Tongue (tissue), 2 donors: ENCODE measurements around the gene GRIN2A. TPM values are rescaled to one million over a fixed set of nuclear protein-coding genes. Genes with fewer than 3 reads are reported as not detected.
"Not testable (repeated sequence)": the region's sequence is repeated elsewhere in the genome, so short reads cannot be mapped to it uniquely, and the experiment has no call there.

Source experiments
- DNase-seq: peaks from one replicate; pipeline ENCODE4 v3.0.0-alpha.2; 2015
- total RNA-seq: library from RNA; depleted of rRNA; stranded (reverse); fragments of >200 nt; gene quantifications from one replicate; pipeline ENCODE4 v1.2.3, GENCODE V29; 2014

Gene GRIN2A
- total RNA-seq, 1 donor from 2014 or later, result 0.82 TPM

DNA sequence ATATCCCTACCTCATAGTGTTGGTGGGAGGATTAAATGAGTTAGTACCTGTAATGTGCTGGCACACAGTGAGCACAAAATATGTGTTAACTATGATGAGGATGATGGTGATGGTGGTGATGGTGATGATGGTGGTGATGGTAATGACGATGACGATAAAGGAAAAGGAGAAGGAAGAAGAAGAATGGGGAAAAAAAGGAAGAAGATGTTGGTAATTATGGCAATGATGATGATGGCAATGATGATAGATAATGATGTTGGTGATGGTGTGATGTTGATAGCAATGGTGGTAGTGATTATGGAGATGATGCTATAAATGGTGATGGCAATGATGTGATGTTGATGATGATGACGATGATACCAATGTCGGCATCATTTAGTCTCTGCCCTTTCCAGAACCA is 270.2 kb downstream of the GRIN2A start:
- DNase-seq, result no peak

GRCh38 chr16:9911231-9911630 is 271.0 kb downstream of the GRIN2A start:
- DNase-seq, result no peak

DNA sequence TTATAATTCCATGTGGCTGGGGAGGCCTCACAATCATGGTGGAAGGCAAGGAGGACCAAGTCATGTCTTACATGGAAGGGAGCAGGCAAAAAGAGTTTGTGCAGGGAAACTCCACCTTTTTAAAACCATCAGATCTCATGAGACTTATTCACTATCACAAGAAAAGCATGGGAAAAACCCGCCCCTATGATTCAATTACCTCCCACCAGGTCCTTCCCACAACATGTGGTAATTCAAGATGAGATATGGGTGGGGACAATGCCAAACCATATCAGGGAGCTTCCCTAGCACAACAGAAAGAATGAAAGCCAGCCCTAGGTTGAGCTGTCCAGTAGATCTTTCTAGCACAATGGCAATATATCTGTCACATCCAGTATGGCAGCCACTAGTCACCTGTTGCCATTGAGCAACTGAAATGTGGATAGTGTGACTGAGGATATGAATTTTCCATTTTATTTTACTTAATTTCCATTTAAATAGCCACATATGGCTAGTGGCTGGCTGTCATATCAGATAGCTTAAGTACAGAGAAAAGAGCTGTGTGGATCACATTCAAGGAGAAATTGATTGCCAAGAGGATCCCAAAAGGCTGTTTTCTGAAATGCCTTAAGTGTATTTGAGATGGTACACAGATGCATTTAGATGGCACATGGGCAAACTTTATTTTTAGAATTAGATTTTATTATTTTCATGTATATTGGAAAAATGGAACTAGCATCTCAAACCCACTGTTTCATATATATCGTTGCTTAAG is 273.0 kb downstream of the GRIN2A start:
- DNase-seq, result no peak

DNA sequence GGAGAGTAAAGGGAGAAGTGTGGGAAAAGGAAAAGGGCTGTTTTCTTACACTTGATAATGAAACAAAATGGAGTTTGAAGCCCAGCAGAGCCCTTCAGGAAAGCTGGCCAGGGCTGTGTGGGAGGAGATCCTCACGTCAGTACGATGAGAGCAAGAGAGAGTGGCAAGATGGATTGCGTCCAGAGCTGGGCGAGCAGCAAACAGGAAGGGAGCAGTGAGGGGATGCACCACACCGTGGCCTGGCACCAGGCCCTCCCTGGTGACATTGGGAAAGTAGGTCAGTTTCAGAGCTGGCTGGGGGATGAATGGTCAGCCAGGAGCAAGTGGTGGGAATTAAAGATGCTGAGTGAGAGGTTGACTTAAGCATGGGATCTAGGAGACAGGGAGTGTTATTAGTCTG is 273.6 kb downstream of the GRIN2A start:
- DNase-seq, result no peak

DNA sequence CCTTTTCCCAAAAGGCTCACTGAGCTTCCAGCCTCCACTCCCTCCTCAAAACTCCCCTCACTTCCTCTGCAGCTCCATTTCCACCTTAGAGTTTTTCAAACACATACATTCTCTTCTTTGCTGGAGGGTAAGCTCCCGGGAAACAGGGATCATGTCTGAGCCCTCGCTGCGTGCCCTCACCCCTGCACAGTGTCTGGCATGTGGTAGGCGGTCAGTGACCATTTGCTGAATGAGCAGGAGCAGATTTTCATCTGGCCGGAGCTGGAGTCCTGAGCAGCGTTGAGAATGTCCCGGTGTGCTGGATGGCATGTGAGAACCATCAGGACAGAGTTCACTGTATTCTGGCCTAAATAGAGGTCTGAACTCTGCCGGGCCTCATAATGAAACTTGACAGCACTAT is 274.5 kb downstream of the GRIN2A start:
- no peak for DNase-seq

GRCh38 chr16:9906218-9906617 is 276.0 kb downstream of the GRIN2A start:
- DNase-seq, result no peak

GRCh38 chr16:9904526-9904925 is 277.7 kb downstream of the GRIN2A start:
- DNase-seq, result no peak

DNA sequence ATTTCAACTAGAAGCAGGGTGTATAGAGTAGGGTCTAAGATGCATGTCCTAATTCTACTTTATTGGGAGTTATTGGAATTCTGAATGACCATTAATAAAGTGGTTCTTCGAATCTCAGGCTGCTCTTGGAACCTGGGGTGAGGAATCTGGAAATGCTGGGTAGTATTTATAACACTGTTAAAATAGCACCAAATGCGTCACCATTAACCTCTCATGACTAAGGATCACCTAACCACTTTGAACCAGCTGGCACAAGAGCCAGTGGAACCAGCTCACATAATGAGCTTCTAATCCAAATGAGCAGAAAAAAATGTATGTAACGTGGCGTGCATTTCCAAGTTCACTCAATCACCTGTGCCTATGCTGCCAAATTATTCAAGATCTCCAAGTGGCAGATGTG is 281.7 kb downstream of the GRIN2A start:
- no peak for DNase-seq

GRCh38 chr16:9898555-9898954 is 283.7 kb downstream of the GRIN2A start:
- DNase-seq, result no peak

GRCh38 chr16:9898124-9898523 is 284.1 kb downstream of the GRIN2A start:
- no peak for DNase-seq

- no peak for DNase-seq
Measured at GRCh38 chr16:9895817-9896216, 286.4 kb downstream of the GRIN2A start.

DNA sequence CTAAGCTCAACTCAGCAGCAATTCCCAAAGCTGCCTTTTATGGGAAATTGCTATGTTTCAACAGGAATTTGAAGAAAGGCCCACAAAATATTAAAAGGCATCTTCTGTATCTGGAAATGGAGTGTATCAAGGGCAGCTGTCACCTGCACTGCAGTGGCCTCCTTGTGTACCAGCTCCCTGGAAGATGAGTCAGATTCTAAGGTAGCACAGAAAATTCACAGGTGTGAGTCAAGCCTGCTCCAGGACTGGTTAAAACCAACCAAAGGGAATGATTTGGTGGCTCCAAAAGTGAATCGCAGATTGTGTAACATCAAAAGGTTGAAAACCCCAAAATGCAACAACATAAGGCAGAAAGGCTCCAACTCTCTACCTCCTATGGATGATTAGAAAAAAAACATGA is 296.4 kb downstream of the GRIN2A start:
- no peak for DNase-seq

GRCh38 chr16:9885467-9885866 is 296.8 kb downstream of the GRIN2A start:
- no peak for DNase-seq

- DNase-seq, result not testable (repeated sequence)
Measured at GRCh38 chr16:9875981-9876380, 306.2 kb downstream of the GRIN2A start.

DNA sequence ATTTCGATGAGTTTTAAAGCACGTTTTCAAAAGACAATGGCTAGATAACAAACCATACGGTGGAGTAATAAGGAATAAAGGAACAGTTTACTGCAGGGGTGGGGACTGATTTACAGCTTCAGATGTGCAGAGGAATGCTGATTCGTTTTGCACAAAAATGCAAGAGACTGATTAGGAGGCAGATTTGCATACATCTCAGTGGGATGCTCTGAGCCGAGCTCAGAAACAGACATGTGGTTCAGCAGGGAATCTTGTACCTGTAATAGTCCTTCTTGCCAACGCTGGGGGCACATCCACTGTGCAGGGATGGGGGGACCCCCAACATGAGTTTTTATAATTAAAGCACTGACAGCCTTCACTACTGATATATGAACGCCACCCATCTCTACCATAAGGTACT is 308.0 kb downstream of the GRIN2A start:
- DNase-seq, result no peak

DNA sequence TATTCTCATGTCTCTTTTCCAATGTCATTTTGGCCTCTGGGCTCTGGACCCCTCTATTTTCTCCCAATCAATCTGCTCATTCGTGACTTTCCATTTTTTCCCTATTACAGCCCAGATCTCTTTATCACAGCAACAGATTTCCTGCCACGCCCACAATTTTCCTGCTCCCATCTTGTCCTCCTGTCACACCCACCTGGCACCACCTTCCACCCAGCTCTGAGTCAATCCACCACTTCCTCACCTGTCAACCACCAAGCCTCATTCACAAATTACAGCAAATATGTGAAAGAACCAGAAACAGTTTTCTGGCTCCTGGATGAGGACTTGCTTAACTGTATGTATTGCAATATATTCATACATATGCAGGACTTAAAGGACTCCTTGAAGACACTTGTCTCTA is 311.3 kb downstream of the GRIN2A start:
- DNase-seq, result no peak

DNA sequence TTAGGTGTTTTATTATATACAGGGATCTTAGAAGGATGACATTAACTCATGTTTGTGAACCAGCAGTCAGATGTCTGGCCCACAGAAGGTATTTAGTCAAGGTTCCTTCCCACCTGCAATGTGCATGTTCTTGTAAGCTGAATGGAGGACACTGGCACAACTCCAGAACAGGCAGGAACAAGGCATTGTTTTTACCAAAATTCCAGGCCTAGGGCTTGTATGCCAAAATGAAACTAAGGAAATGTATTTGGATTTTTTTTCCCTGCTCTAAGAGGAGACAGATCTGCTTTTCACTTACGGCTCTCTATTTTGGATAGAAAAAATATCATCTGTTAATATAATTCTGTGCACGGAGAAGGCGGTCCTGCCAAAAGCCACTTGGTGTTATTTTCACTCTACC is 312.5 kb downstream of the GRIN2A start:
- no peak for DNase-seq

DNA sequence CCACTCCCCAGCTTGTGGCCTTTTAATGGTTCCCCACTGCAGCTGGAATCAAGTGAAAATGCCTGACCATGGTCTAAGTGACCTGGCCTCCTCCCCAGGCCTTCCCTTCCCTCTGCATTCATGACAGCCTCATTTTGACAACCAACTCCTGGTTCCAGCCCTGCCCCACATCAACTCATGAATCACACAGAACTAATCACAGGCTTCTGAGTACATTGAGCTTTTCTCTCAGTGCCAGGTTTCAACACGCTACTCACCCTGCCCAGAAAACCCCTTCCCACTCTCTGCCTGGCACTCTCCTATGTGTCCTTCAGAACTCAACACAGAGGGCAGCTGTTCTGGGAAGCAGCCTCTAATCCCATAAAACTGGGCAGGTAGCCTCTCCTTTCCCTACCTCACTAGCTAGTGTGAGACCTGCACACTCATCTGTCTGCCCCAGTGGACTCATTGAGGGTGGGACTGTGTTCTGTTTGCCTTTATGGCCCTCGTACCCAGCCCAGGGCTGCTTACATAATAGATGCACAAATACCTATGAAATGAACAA is 313.6 kb downstream of the GRIN2A start:
- no peak for DNase-seq

GRCh38 chr16:9867176-9867575 is 315.1 kb downstream of the GRIN2A start:
- no peak for DNase-seq

GRCh38 chr16:9864461-9864860 is 317.8 kb downstream of the GRIN2A start:
- DNase-seq, result no peak

DNA sequence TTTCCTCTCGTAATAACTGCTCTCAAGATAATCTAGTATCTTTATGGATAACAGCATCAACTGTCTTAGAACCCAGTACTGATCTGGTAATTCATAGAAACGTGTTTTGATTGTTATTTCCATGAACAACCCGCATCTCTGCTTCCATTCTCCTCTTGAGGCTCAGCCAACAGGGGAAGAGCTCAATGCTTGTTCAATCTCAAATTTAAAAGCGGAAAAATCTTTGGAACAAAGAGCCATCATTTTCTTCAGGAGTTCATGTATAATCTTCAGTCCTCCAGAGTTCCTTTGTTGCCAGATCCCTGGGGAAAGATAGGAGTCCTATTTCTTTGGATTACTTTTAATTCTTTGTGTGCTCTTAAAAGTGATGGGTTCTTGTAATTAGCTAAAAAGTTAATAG is 319.9 kb downstream of the GRIN2A start:
- no peak for DNase-seq

- peak; percentile 41 for DNase-seq
Measured at GRCh38 chr16:9860876-9861275, 321.4 kb downstream of the GRIN2A start.

GRCh38 chr16:9859701-9860327 is 322.4 kb downstream of the GRIN2A start:
- no peak for DNase-seq

GRCh38 chr16:9854675-9855074 is 327.6 kb downstream of the GRIN2A start:
- DNase-seq, result peak; percentile 89
